Astrocyte (in vitro differentiated cells and primary cell): ENCODE measurements around the gene POLR2J2. TPM values are rescaled to one million over a fixed set of nuclear protein-coding genes. Genes with fewer than 3 reads are reported as not detected.
"Not testable (repeated sequence)": the region's sequence is repeated elsewhere in the genome, so short reads cannot be mapped to it uniquely, and the experiment has no call there.

ENCODE experiments used
- DNase-seq: peaks from one replicate; pipeline ENCODE4 v3.0.0-alpha.2; 2010; ENCODE audit warnings: low read depth
- FAIRE-seq: peaks from 2 replicates; lab custom pipeline; 2011; peaks lifted over from hg19 to GRCh38; lab: Jason Lieb, UNC
- H2AFZ ChIP-seq: 2 replicates; pipeline ENCODE4 v1.6.0; 2012; ENCODE audit warnings: low read depth, low read length, inconsistent platforms
- H3K27ac ChIP-seq: 2 replicates; pipeline ENCODE4 v1.5.1; 2011; ENCODE audit warnings: low read depth, low read length, inconsistent platforms
- H3K27me3 ChIP-seq: 2 replicates; pipeline ENCODE4 v1.6.0; 2011; ENCODE audit warnings: low read length, inconsistent platforms; ENCODE audit not compliant: insufficient read depth
- H3K36me3 ChIP-seq: 2 replicates; pipeline ENCODE4 v1.5.1; 2011; ENCODE audit warnings: low read length, inconsistent platforms; ENCODE audit not compliant: insufficient read depth
- H3K4me1 ChIP-seq: 2 replicates; pipeline ENCODE4 v1.5.1; 2011; ENCODE audit warnings: low read length, inconsistent platforms; ENCODE audit not compliant: insufficient read depth
- H3K4me2 ChIP-seq: 2 replicates; pipeline ENCODE4 v1.6.0; 2012; ENCODE audit warnings: low read length, inconsistent platforms
- H3K4me3 ChIP-seq: 2 replicates; pipeline ENCODE4 v1.5.1; 2011; ENCODE audit warnings: low read depth, mild to moderate bottlenecking, low read length, inconsistent platforms; ENCODE audit not compliant: insufficient read depth
- H3K79me2 ChIP-seq: 2 replicates; pipeline ENCODE4 v1.6.0; 2012; ENCODE audit warnings: mild to moderate bottlenecking, low read length, inconsistent platforms; ENCODE audit not compliant: insufficient read depth
- H3K9ac ChIP-seq: 2 replicates; pipeline ENCODE4 v1.6.0; 2012; ENCODE audit warnings: mild to moderate bottlenecking, low read length, inconsistent platforms
- H3K9me3 ChIP-seq: 2 replicates; pipeline ENCODE4 v1.5.1; 2012; ENCODE audit warnings: low read depth, mild to moderate bottlenecking, low read length, inconsistent platforms; ENCODE audit not compliant: insufficient read depth
- H4K20me1 ChIP-seq: 2 replicates; pipeline ENCODE4 v1.6.0; 2012; ENCODE audit warnings: low read length, inconsistent platforms; ENCODE audit not compliant: insufficient read depth
- H3K27ac Mint-ChIP-seq: one replicate; pipeline ENCODE4 v1.8.0; 2021; ENCODE audit warnings: mild to moderate bottlenecking, mixed read lengths; ENCODE audit not compliant: unreplicated experiment
- H3K27me3 Mint-ChIP-seq: one replicate; pipeline ENCODE4 v1.8.0; 2021; ENCODE audit warnings: low read depth, mixed read lengths; ENCODE audit not compliant: unreplicated experiment
- H3K36me3 Mint-ChIP-seq: one replicate; pipeline ENCODE4 v1.8.0; 2021; ENCODE audit warnings: low read depth, mixed read lengths; ENCODE audit not compliant: unreplicated experiment
- H3K4me1 Mint-ChIP-seq: one replicate; pipeline ENCODE4 v1.8.0; 2021; ENCODE audit warnings: low read depth, mixed read lengths; ENCODE audit not compliant: unreplicated experiment
- H3K4me3 Mint-ChIP-seq: one replicate; pipeline ENCODE4 v1.8.0; 2021; ENCODE audit warnings: mild to moderate bottlenecking, moderate library complexity, mixed read lengths; ENCODE audit not compliant: unreplicated experiment
- H3K9me3 Mint-ChIP-seq: one replicate; pipeline ENCODE4 v1.8.0; 2021; ENCODE audit warnings: mild to moderate bottlenecking, mixed read lengths; ENCODE audit not compliant: unreplicated experiment
- total RNA-seq: library from RNA; stranded (reverse); gene quantifications from 2 replicates; pipeline ENCODE4 v1.2.1, GENCODE V29; 2021

The POLR2J2 gene
- total RNA-seq, 1 donor from 2014 or later, result 3.6 TPM

GRCh38 chr7:102635354-102635753 is 36.1 kb downstream of the POLR2J2 start:
- not testable (repeated sequence) for H3K9ac ChIP-seq, H3K9me3 ChIP-seq, DNase-seq, H3K27me3 Mint-ChIP-seq, H3K9me3 Mint-ChIP-seq, H3K27ac ChIP-seq, H3K4me3 ChIP-seq, H4K20me1 ChIP-seq, H3K4me1 ChIP-seq, H3K79me2 ChIP-seq, H3K4me3 Mint-ChIP-seq, H3K27ac Mint-ChIP-seq, H3K36me3 Mint-ChIP-seq, H3K4me1 Mint-ChIP-seq, H3K4me2 ChIP-seq, H3K36me3 ChIP-seq, H2AFZ ChIP-seq, FAIRE-seq, H3K27me3 ChIP-seq

GRCh38 chr7:102634299-102634698 is 37.2 kb downstream of the POLR2J2 start:
- not testable (repeated sequence) for H3K36me3 Mint-ChIP-seq, FAIRE-seq, DNase-seq, H3K27ac Mint-ChIP-seq, H3K4me1 Mint-ChIP-seq, H3K9ac ChIP-seq, H3K27me3 ChIP-seq, H4K20me1 ChIP-seq, H3K27ac ChIP-seq, H3K4me2 ChIP-seq, H3K9me3 Mint-ChIP-seq, H3K36me3 ChIP-seq, H2AFZ ChIP-seq, H3K27me3 Mint-ChIP-seq, H3K4me3 Mint-ChIP-seq, H3K79me2 ChIP-seq, H3K4me1 ChIP-seq, H3K4me3 ChIP-seq, H3K9me3 ChIP-seq

GRCh38 chr7:102630622-102631021 is 40.8 kb downstream of the POLR2J2 start:
- H3K9ac ChIP-seq, H3K4me3 ChIP-seq, H3K4me2 ChIP-seq, FAIRE-seq, H3K4me3 Mint-ChIP-seq, H3K27ac ChIP-seq, H2AFZ ChIP-seq, H4K20me1 ChIP-seq, DNase-seq, H3K27ac Mint-ChIP-seq, H3K9me3 ChIP-seq, H3K4me1 ChIP-seq, H3K4me1 Mint-ChIP-seq, H3K9me3 Mint-ChIP-seq, H3K36me3 ChIP-seq, H3K27me3 ChIP-seq, H3K79me2 ChIP-seq, H3K27me3 Mint-ChIP-seq, H3K36me3 Mint-ChIP-seq: not testable (repeated sequence)

DNA sequence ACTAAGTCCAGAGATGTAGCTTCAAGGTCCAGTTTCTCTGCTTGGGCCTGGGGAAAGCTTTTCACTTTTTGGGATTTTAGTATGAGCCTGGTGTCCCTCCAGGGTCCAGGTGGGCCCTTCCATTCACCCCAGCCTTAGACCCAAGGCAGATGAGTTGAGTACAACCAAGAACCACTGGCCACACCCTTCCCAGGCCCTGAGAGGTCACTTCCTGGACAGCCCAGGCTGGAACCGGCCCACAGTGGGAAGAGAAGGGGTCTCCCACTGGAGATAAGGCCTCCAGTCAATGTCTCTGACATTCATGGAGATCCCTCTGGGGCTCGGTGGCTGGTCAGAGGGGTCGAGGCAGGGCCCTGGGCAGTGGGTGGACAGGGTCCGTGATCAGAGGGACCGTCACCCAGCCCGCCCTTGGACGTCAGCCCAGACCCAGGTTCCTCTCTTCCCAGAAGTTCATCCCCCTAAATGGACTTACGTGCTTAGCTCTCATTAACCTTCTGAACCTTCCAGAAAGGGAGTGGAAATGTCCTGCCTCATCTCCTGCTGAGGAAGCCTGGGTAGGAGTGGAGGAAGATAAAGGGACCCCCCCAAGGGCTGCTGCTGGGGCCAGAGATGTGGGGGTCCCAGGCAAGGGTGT is 44.1 kb downstream of the POLR2J2 start:
- H3K27ac Mint-ChIP-seq, H3K27me3 ChIP-seq, H3K36me3 Mint-ChIP-seq, H3K27ac ChIP-seq, H2AFZ ChIP-seq, DNase-seq, H3K9ac ChIP-seq, H3K4me1 Mint-ChIP-seq, H3K4me1 ChIP-seq, FAIRE-seq, H3K79me2 ChIP-seq, H3K9me3 Mint-ChIP-seq, H3K9me3 ChIP-seq, H3K36me3 ChIP-seq, H3K4me2 ChIP-seq, H3K27me3 Mint-ChIP-seq, H4K20me1 ChIP-seq, H3K4me3 ChIP-seq, H3K4me3 Mint-ChIP-seq: not testable (repeated sequence)

DNA sequence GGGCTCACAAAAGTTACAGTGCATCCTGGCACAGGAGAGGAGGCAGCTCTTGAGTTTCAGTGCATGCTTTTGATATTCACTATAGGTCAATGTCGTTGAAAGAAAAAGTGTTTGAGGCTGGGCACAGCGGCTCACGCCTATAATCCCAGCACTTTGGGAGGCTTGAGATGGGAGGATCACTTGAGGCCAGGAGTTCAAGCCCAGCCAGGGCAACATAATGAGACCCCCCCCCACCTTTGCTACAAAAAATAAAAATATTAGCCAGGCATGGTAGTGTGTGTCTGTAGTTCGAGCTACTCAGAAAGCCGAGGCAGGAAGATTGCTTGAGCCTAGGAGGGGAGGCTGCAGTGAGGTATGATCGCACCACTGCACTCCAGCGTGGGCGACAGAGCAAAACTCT is 53.3 kb downstream of the POLR2J2 start:
- not testable (repeated sequence) for H3K9me3 Mint-ChIP-seq

DNA sequence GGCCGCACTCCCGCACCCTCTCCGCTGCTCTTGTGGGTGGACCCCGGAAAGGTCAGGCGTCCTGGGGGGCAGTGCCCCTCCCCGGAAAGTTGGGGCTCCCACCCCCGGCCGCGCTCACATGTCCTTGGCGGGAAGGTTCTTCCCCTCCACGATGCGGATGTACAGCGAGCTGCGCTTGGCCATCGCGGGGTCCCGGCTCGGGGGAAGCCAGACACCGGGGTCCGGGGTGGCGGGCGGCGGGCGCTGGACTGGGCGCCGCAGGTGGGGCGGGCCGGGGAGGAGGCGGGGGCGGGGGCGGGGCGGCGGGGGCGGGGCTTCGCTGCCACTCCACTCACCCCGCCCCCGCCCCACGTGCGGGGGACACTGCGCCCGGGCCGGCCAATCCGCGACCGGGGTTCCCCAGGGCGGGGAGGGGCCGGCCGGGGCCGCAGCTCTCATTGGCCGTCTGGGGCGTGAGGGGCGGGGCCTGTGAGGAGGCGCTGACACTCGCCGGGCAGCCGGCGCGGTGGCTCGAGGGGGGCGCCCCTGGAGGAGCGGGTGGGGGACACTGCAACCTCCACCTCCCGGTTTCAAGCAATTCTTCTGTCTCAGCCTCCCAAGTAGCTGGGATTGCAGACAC is 54.8 kb downstream of the POLR2J2 start, which contains the start of gene RASA4:
Gene RASA4, minus strand, starts transcription at position 250 of the 619 bp plus-strand sequence. Its CDS starts 67 bp downstream, at position 183.
- H3K4me1 Mint-ChIP-seq, H3K9ac ChIP-seq, H3K4me3 ChIP-seq, H3K36me3 ChIP-seq, H3K9me3 Mint-ChIP-seq, H3K27me3 Mint-ChIP-seq, FAIRE-seq, H3K4me1 ChIP-seq, H3K79me2 ChIP-seq, H3K27ac Mint-ChIP-seq, H3K27me3 ChIP-seq, H3K36me3 Mint-ChIP-seq, H4K20me1 ChIP-seq, DNase-seq, H3K27ac ChIP-seq, H3K9me3 ChIP-seq, H3K4me3 Mint-ChIP-seq, H2AFZ ChIP-seq: not testable (repeated sequence)
- peak within 1 kb of the TSS; percentile 63 for H3K4me2 ChIP-seq

More for the DNA sequence above, 53.3 kb downstream of the POLR2J2 start:
- H3K4me1 ChIP-seq, H3K27me3 Mint-ChIP-seq, H3K27ac ChIP-seq, H3K4me1 Mint-ChIP-seq, H3K27me3 ChIP-seq, FAIRE-seq, H3K9ac ChIP-seq, H3K27ac Mint-ChIP-seq, H3K9me3 ChIP-seq, DNase-seq, H3K4me3 ChIP-seq, H3K36me3 ChIP-seq, H3K4me2 ChIP-seq, H4K20me1 ChIP-seq, H3K36me3 Mint-ChIP-seq, H3K79me2 ChIP-seq, H3K4me3 Mint-ChIP-seq, H2AFZ ChIP-seq: not testable (repeated sequence)
